DMS79 (cell line): ENCODE data around the gene RNF126.
"Not testable (repeated sequence)": the region's sequence is repeated elsewhere in the genome, so short reads cannot be mapped to it uniquely, and the experiment has no call there.

Experiments
- DNase-seq: peaks from one replicate; lab custom pipeline; 2025; lab: John Stamatoyannopoulos, UW

RNF126 gene

GRCh38 chr19:685454-685931, 22.5 kb upstream of the RNF126 start:
- DNase-seq: no peak

- no peak for DNase-seq
These were observed 19.8 kb upstream of the RNF126 start for GRCh38 chr19:682678-683320.

GRCh38 chr19:681029-682019, 18.3 kb upstream of the RNF126 start:
- DNase-seq: no peak

- DNase-seq: peak; percentile 85
These were observed 17.4 kb upstream of the RNF126 start for GRCh38 chr19:680287-681028.

GRCh38 chr19:679418-680286, 16.6 kb upstream of the RNF126 start:
- no peak for DNase-seq

- no peak for DNase-seq
These were observed 15.9 kb upstream of the RNF126 start for GRCh38 chr19:678791-679388.

GRCh38 chr19:677601-678436, 14.8 kb upstream of the RNF126 start:
- peak; percentile 21 for DNase-seq

- no peak for DNase-seq
These were observed 14.2 kb upstream of the RNF126 start for GRCh38 chr19:677201-677600.

GRCh38 chr19:676339-677105, 13.5 kb upstream of the RNF126 start, which contains the start of gene FSTL3:
Gene FSTL3, plus strand, starts transcription at chr19:676392. Its CDS starts 32 bp downstream, at chr19:676424.
- no peak for DNase-seq

GRCh38 chr19:676007-676338, 13.0 kb upstream of the RNF126 start:
- DNase-seq: no peak

- DNase-seq: no peak
These were observed 11.5 kb upstream of the RNF126 start for GRCh38 chr19:674282-675151.

- no peak for DNase-seq
These were observed 7.6 kb upstream of the RNF126 start for GRCh38 chr19:670609-671075.

GRCh38 chr19:668675-669434, 5.8 kb upstream of the RNF126 start:
- DNase-seq: not testable (repeated sequence)

- not testable (repeated sequence) for DNase-seq
These were observed 4.1 kb upstream of the RNF126 start for GRCh38 chr19:666985-667573.

GRCh38 chr19:664913-665443, 2.0 kb upstream of the RNF126 start:
- peak; percentile 70 for DNase-seq

- no peak for DNase-seq
These were observed 686 bp upstream of the RNF126 start for GRCh38 chr19:663682-664117.
